GM23248 (cell line): ENCODE data around the gene PHKA2.

Experiments used
- EZH2 ChIP-seq: fragments of 200-600 bp; sonication (generic); IDR thresholded peaks from 2 replicates; pipeline ENCODE4 v1.6.1; 2018; ENCODE audit warnings: antibody characterized with exemption, mild to moderate bottlenecking; ENCODE audit not compliant: insufficient read depth, poor library complexity, severe bottlenecking
- EZH2phosphoT487 ChIP-seq: fragments of 200-600 bp; sonication (generic); IDR thresholded peaks from 2 replicates; pipeline ENCODE4 v1.6.1; 2018; ENCODE audit warnings: antibody characterized with exemption, moderate library complexity, mild to moderate bottlenecking, low read depth; ENCODE audit not compliant: insufficient read depth

- no peak for TF ChIP-seq EZH2phosphoT487
- TF ChIP-seq EZH2 = no peak
These were observed 14.0 kb upstream of the PHKA2 start for GRCh38 chrX:18997916-18998315.
